Right lobe of liver (tissue), 6 donors: ENCODE data around the gene ULK4. TPM values are rescaled to one million over a fixed set of nuclear protein-coding genes. Genes with fewer than 3 reads are reported as not detected.
A peak's percentile ranks its signal among the peaks of the same experiment; 100 is the strongest.

ENCODE experiments used
- ATAC-seq, 4 donors: fragments of 200-7000 bp; cut with Tn5 transposase; one replicate each; pipeline ENCODE4 v1.9.1; 2020; ENCODE audit warnings: mild to moderate bottlenecking in 4 of 4, moderate library complexity in 4 of 4
- DNase-seq, 3 donors: peaks; one replicate each; pipeline ENCODE4 v3.0.0-alpha.2; 2020
- H3K27ac ChIP-seq, 3 donors: fragments of 200-600 bp; one replicate each; pipeline ENCODE4 v1.8.0; 2022
- H3K27me3 ChIP-seq, 2 donors: fragments of 200-600 bp; one replicate each; pipeline ENCODE4 v1.8.0; 2022
- H3K36me3 ChIP-seq, 4 donors: fragments of 200-600 bp; sonication (generic) in 1 of 4; one replicate each; pipeline versions ENCODE4 v1.5.1 to v1.8.0; 2017 to 2022; ENCODE audit warnings: control low read depth in 1 of 4
- H3K4me1 ChIP-seq, 4 donors: fragments of 200-600 bp; sonication (generic) in 1 of 4; one replicate each; pipeline versions ENCODE4 v1.5.1 to v1.8.0; 2017 to 2022; ENCODE audit warnings: control low read depth in 1 of 4
- H3K4me3 ChIP-seq, 3 donors: fragments of 200-600 bp; one replicate each; pipeline ENCODE4 v1.8.0; 2022
- H3K9me3 ChIP-seq, 4 donors: fragments of 200-600 bp; sonication (generic) in 1 of 4; one replicate each; pipeline versions ENCODE4 v1.5.1 to v1.8.0; 2017 to 2022; ENCODE audit warnings: control low read depth in 1 of 4
- CTCF ChIP-seq, 4 donors: fragments of 200-600 bp in 3 of 4; fragments of 450-650 bp in 1 of 4; IDR thresholded peaks; one replicate each; pipeline versions ENCODE4 v1.5.1 to v1.8.0; 2016 to 2022; ENCODE audit warnings: antibody characterized with exemption in 4 of 4, mild to moderate bottlenecking in 2 of 4
- POLR2A ChIP-seq: fragments of 450-650 bp; IDR thresholded peaks from one replicate; pipeline ENCODE4 v1.6.1; 2017; ENCODE audit warnings: antibody characterized with exemption, mild to moderate bottlenecking
- WGBS: methylation state at CpG from one replicate; pipeline ENCODE4 v1.1.6; 2018; ENCODE audit warnings: low coverage, low lambda C conversion rate; ENCODE audit not compliant: insufficient coverage; ENCODE audit errors: missing lambda C conversion rate; 5-methylcytosine and 5-hydroxymethylcytosine counted together
- intact Hi-C, 2 donors: fragments of 100-400 bp; cut with DNase I; formaldehyde crosslinking; loops; one replicate each; pipeline versions ENCODE4 v1.11.2 to v1.14.1; 2022
- total RNA-seq, 6 experiments: library from RNA; depleted of rRNA in 2 of 6; stranded (reverse); fragments of >200 nt in 2 of 6; fragmentation: NEBNext Ultra II Directional in 3 of 6; extraction: Animal tissue kit (Norgen Biotek cat#: 25700) in 3 of 6; gene quantifications; one replicate each; pipeline versions ENCODE4 v1.1.0 to v1.2.4, GENCODE V29; 2016 to 2023
- donor health status: DM: no; HTN: yes; CAD: no.
- donor health status: DM: no; HTN: no; CAD: no.
- donor health status: DM: no; HTN: no; CAD: no.
- donor health status: DM: no; HTN: yes; CAD: no.
- donor health status: DM: no; HTN: yes; CAD: no.

The ULK4 gene
- total RNA-seq, 6 experiments from 2014 or later: 2.8 to 5.6 (median 4.9) TPM

DNA sequence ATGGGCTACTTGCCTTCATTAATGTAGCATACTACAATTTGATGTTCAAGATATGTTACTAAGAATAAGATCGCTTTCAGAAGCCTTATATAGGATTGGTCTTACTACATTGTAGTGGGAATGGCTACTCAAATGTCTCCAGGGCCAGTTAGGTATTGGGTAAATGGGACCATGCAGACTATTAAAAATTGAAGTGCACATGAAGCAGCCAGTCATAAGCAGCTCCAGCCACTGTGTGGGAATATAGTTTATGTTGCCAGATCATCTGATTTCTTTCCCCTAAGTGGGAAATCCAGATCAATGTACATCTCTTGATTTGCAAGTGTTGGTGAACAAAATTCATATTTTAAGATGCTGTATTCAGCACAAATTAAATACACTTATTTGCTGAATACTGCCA, 757.5 kb downstream of the ULK4 start:
- intact Hi-C loops: no loop called here
- TF ChIP-seq CTCF (IDR thresholded peaks at IDR 0.05): no peak
- Histone ChIP-seq H3K4me1 (peaks cover 0 to 56% (median 10%) of the 10 kb centered on the region in 4 donors), H3K36me3 (no peaks in the 10 kb centered on the region), H3K4me3 (no peak overlapping the region), H3K27ac (no peak overlapping the region), H3K9me3 (no peaks in the 10 kb centered on the region), H3K27me3 (no peaks in the 10 kb centered on the region)
- DNase-seq (no peak), ATAC-seq (no peak)
- 57% methylated on average over 1 of the region's 1 CpG for WGBS

DNA sequence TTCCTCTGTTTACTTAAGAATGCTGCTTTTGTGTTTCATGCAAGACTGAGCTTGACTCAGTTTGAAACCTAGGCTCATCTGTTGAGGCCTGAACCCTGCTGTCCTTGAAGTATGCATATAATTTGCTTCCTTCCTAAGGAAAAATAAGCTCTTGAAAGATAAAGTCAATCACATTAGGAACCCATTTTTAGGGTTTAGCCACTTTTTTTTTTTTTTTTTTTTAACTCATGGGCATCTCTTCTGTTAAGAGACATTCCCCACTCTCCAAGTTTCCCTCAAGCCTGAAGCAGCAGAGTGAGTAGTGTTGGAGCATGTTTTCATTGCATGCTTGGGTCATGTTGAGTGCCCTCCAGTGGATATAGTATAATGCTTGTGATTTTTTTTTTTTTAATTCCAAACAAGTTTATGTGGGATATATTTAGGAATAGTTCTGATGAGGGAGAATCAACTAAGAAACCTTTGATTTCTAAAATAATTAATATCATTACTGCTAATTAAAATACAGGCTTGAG, 759.0 kb downstream of the ULK4 start:
- H3K4me1 ChIP-seq: peaks cover 0 to 44% (median 9%) of the 10 kb centered on the region in 4 donors
- H3K4me3 ChIP-seq: no peak overlapping the region

GRCh38 chr3:41202075-41202833, 759.6 kb downstream of the ULK4 start:
- peaks cover 0 to 44% (median 7%) of the 10 kb centered on the region in 4 donors for H3K4me1 ChIP-seq
- TF ChIP-seq CTCF (IDR thresholded peaks at IDR 0.05) (no peak), POLR2A (no peak)
- ATAC-seq (no peak), DNase-seq (no peak)
- H3K27me3 ChIP-seq: no peaks in the 10 kb centered on the region
- peak overlapping the region in 2 of 3 donors; percentile 0 to 6 for H3K27ac ChIP-seq
- WGBS: 12% methylated on average over 5 of the region's 5 CpGs
- intact Hi-C loops: no loop called here
- H3K4me3 ChIP-seq: peak overlapping the region in 1 of 3 donors; percentile 85
- H3K9me3 ChIP-seq: no peaks in the 10 kb centered on the region
- no peaks in the 10 kb centered on the region for H3K36me3 ChIP-seq

More for the DNA sequence above, 759.0 kb downstream of the ULK4 start:
- intact Hi-C loops: no loop called here
- Histone ChIP-seq H3K27me3 (no peaks in the 10 kb centered on the region), H3K27ac (no peak overlapping the region), H3K36me3 (no peaks in the 10 kb centered on the region), H3K9me3 (no peaks in the 10 kb centered on the region)
- TF ChIP-seq CTCF (IDR thresholded peaks at IDR 0.05): peak in 3 of 4 donors; percentile 21 to 32 (median 28)
- no peak for TF ChIP-seq POLR2A
- ATAC-seq (peak in 1 of 4 donors; percentile 14), DNase-seq (no peak)

DNA sequence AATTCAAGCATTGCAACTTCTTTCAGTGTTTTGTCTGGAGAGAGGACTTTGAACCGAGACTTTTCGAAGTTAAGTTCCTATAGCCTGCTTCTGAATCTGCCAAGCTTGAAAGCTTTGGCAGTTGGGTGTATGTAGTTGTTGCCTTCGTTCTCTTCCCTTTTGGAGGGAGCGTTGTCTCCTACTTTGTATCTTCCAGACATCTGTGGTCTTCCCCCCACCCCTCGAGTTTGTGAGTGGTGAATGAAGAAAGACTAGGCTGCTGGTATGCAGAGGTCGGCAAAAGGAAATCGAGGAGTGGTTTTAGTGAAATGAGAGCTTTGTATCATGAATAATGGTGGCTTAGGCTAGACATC, 761.3 kb downstream of the ULK4 start:
- H3K4me3 ChIP-seq: peak overlapping the region; percentile 76 to 92 (median 85)
- H3K4me1 ChIP-seq: peaks cover 0 to 37% (median 7%) of the 10 kb centered on the region in 4 donors
- WGBS: under 1% methylated on average over 7 of the region's 7 CpGs
- no peaks in the 10 kb centered on the region for H3K36me3 ChIP-seq
- H3K27me3 ChIP-seq: no peaks in the 10 kb centered on the region
- no peak for TF ChIP-seq POLR2A
- no peak for TF ChIP-seq CTCF (IDR thresholded peaks at IDR 0.05)
- intact Hi-C loops: no loop called here
- H3K27ac ChIP-seq: peak overlapping the region; percentile 93 to 99 (median 95)
- DNase-seq (no peak), ATAC-seq (peak in 2 of 4 donors; percentile 3 to 8)
- no peaks in the 10 kb centered on the region for H3K9me3 ChIP-seq
